GM19467 (cell line): ENCODE measurements around the gene BCAR3.
"Not testable (repeated sequence)": the region's sequence is repeated elsewhere in the genome, so short reads cannot be mapped to it uniquely, and the experiment has no call there.

Experiments used
- ATAC-seq: cut with Tn5 transposase; IDR thresholded peaks from one replicate; pipeline ENCODE4 v1.9.1; 2021; ENCODE audit warnings: mild to moderate bottlenecking, moderate library complexity; ENCODE audit not compliant: unreplicated experiment

The BCAR3 gene

GRCh38 chr1:93670141-93670540, 11.5 kb downstream of the BCAR3 start:
- no peak for ATAC-seq

- no peak for ATAC-seq
These were observed 12.3 kb downstream of the BCAR3 start for GRCh38 chr1:93669369-93669768.

GRCh38 chr1:93668951-93669350, 12.7 kb downstream of the BCAR3 start:
- ATAC-seq = no peak

- ATAC-seq = no peak
These were observed 13.5 kb downstream of the BCAR3 start for GRCh38 chr1:93668121-93668520.

- no peak for ATAC-seq
These were observed 14.0 kb downstream of the BCAR3 start for GRCh38 chr1:93667642-93668041.

GRCh38 chr1:93666613-93667384, 14.8 kb downstream of the BCAR3 start:
- ATAC-seq = no peak

GRCh38 chr1:93665015-93665414, 16.6 kb downstream of the BCAR3 start:
- ATAC-seq = no peak

- no peak for ATAC-seq
These were observed 18.4 kb downstream of the BCAR3 start for GRCh38 chr1:93663208-93663614.

GRCh38 chr1:93662481-93663207, 19.0 kb downstream of the BCAR3 start:
- no peak for ATAC-seq

- no peak for ATAC-seq
These were observed 19.7 kb downstream of the BCAR3 start for GRCh38 chr1:93661829-93662474.

- ATAC-seq = not testable (repeated sequence)
These were observed 20.3 kb downstream of the BCAR3 start for GRCh38 chr1:93661341-93661740.

GRCh38 chr1:93659822-93660503, 21.7 kb downstream of the BCAR3 start:
- ATAC-seq = no peak

GRCh38 chr1:93658188-93658587, 23.4 kb downstream of the BCAR3 start:
- ATAC-seq = no peak

- no peak for ATAC-seq
These were observed 25.1 kb downstream of the BCAR3 start for GRCh38 chr1:93656491-93656890.

- ATAC-seq = no peak
These were observed 28.0 kb downstream of the BCAR3 start for GRCh38 chr1:93653656-93654055.

- no peak for ATAC-seq
These were observed 29.2 kb downstream of the BCAR3 start for GRCh38 chr1:93652323-93652949.

GRCh38 chr1:93651695-93652094, 29.9 kb downstream of the BCAR3 start:
- ATAC-seq = no peak

GRCh38 chr1:93650159-93650558, 31.5 kb downstream of the BCAR3 start:
- not testable (repeated sequence) for ATAC-seq

GRCh38 chr1:93649231-93649630, 32.4 kb downstream of the BCAR3 start:
- no peak for ATAC-seq

GRCh38 chr1:93648656-93649055, 33.0 kb downstream of the BCAR3 start:
- no peak for ATAC-seq

GRCh38 chr1:93641527-93641926, 40.1 kb downstream of the BCAR3 start:
- no peak for ATAC-seq
